HG03520 (cell line): Measurements from ENCODE around the gene PTHLH.

Experiments used
- ATAC-seq: cut with Tn5 transposase; IDR thresholded peaks from one replicate; pipeline ENCODE4 v1.9.1; 2021; ENCODE audit warnings: mild to moderate bottlenecking, moderate library complexity; ENCODE audit not compliant: unreplicated experiment

The PTHLH gene

GRCh38 chr12:27940756-27941402 is 31.7 kb downstream of the PTHLH start:
- ATAC-seq, result peak; percentile 93

- no peak for ATAC-seq
Measured at GRCh38 chr12:27940245-27940644, 32.3 kb downstream of the PTHLH start.

GRCh38 chr12:27937768-27938167 is 34.8 kb downstream of the PTHLH start:
- no peak for ATAC-seq

GRCh38 chr12:27936196-27936595 is 36.3 kb downstream of the PTHLH start:
- ATAC-seq, result no peak

GRCh38 chr12:27934276-27934675 is 38.3 kb downstream of the PTHLH start:
- no peak for ATAC-seq

- no peak for ATAC-seq
Measured at GRCh38 chr12:27931390-27931789, 41.1 kb downstream of the PTHLH start.

- no peak for ATAC-seq
Measured at GRCh38 chr12:27927347-27927746, 45.2 kb downstream of the PTHLH start.

GRCh38 chr12:27924350-27925135 is 48.0 kb downstream of the PTHLH start:
- ATAC-seq, result no peak

- no peak for ATAC-seq
Measured at GRCh38 chr12:27922531-27923139, 49.9 kb downstream of the PTHLH start.

GRCh38 chr12:27919671-27920235 is 52.8 kb downstream of the PTHLH start:
- ATAC-seq, result no peak

- no peak for ATAC-seq
Measured at GRCh38 chr12:27915536-27915935, 57.0 kb downstream of the PTHLH start.

- no peak for ATAC-seq
Measured at GRCh38 chr12:27915021-27915420, 57.5 kb downstream of the PTHLH start.

- no peak for ATAC-seq
Measured at GRCh38 chr12:27913999-27914614, 58.4 kb downstream of the PTHLH start.

- ATAC-seq, result no peak
Measured at GRCh38 chr12:27911397-27911796, 61.1 kb downstream of the PTHLH start.
